Measurements from ENCODE around the gene CUTA.

The CUTA gene

DNA sequence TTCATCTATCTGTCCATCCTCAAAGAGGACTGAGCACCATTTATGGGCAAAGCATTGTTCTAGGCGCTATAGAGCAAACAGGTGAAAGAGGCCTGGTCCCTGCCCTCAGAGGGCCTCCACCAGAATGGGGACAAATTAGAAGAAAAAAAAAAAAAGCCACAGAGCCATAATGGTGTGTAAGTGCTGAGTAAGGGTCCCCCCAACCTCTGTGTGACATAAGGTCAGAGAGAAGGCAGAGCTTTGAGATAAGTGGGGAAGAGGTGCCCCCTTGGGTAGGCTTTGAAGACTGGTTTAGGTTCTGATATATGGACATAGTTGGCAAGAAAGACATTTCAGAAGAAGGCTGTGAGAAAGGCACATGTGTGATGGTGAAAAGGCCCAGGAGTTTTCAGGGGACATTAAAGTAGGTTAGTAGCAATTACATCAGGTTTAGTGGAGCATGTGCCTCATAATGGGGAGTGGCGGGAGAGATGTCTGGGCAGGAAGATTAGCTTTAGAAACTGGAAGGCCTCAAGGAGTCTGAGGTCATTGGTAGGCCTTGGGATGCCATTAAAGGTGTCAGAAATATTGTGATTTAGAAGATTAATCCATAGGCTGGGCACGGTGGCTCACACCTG lies 21.2 kb upstream of the CUTA start:
- no peak for DNase-seq

DNA sequence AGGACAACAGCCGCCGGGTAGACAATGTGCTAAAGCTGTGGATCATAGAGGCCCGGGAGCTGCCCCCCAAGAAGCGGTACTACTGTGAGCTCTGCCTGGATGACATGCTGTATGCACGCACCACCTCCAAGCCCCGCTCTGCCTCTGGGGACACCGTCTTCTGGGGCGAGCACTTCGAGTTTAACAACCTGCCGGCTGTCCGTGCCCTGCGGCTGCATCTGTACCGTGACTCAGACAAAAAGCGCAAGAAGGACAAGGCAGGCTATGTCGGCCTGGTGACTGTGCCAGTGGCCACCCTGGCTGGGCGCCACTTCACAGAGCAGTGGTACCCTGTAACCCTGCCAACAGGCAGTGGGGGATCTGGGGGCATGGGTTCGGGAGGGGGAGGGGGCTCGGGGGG lies 19.8 kb upstream of the CUTA start:
- no peak for DNase-seq

- no peak for DNase-seq
These were observed 17.1 kb upstream of the CUTA start for GRCh38 chr6:33434961-33435360.

- DNase-seq = no peak
These were observed 15.8 kb upstream of the CUTA start for GRCh38 chr6:33433544-33434191.

DNA sequence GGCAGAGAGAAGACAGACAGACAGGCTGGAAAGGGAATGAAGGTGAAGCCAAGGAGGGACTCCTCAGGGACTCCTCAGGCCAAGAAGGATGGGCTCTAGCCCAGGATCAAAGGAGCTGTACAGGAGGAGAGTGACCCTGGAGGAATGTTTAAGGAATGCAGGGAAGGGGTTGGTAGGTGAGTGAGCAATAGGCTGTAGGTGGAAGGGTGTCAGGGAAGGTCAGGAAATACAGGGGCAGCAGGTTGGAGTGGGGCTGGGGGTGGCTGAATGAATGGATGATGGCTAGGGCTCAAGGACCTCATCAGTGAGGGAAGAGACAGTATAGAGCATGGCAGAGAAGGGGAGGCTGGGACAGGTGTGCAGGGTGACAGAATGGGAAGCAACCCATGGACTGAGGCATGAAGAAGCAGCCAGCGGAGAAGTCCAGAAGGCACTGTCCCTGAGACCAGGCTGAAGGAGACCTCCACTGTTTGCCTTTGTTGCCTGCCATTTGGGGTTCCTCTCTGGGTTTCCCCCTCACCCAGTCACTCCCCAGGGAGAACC lies 15.2 kb upstream of the CUTA start:
- no peak for DNase-seq

DNA sequence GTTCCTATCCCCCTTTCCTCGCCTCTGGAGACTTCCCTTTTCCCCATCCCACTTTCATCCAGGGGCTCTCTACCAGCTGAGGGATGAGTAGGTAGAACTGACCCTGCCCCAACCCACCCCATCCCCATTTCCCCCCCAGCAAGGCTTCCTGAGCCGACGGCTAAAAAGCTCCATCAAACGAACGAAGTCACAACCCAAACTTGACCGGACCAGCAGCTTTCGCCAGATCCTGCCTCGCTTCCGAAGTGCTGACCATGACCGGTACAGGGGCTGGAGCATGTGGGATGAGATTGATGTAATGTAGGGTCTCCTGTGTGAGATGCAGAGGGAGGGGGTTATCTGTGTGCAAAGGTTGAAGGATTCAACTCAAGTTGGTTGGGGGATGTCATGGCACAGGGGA lies 14.6 kb upstream of the CUTA start:
- no peak for DNase-seq

DNA sequence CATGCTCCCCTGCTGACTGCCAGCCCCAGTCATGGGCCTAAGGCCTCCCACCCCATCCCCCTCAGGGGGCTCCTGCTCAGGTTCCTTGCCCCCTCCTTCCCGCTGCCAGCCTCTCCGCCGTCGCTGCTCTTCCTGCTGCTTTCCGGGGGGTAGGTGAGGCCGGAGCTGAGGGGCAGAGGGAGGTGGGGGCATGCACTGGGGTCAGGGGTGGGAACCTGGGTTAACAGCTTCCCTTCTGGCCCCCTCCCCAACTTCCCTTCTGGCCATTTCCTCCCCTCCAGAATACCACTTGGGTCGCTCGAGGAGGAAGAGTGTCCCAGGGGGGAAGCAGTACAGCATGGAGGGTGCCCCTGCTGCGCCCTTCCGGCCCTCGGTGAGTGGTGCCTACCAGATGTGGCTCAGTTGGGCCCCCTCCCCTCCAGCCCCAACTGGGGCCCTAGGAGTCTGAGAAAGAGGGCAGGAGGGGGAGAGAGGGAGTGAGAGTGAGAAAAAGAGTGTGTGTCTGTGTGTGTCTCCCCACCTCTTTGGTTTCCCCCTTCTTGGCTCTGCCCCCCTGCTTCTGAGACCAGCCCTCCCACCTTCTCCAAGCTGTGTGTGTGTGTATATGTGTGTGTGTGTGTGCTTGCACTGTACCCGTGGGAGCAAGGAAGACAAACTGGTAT lies 14.1 kb upstream of the CUTA start:
- DNase-seq = no peak

- peak; percentile 82 for DNase-seq
These were observed 13.3 kb upstream of the CUTA start for GRCh38 chr6:33430991-33431879.

GRCh38 chr6:33430334-33430733 lies 12.4 kb upstream of the CUTA start:
- DNase-seq = no peak

GRCh38 chr6:33429750-33430052 lies 11.8 kb upstream of the CUTA start:
- DNase-seq = no peak

- DNase-seq = no peak
These were observed 11.3 kb upstream of the CUTA start for GRCh38 chr6:33428966-33429749.

GRCh38 chr6:33428224-33428965 lies 10.5 kb upstream of the CUTA start:
- DNase-seq = peak; percentile 49

- DNase-seq = peak; percentile 54
These were observed 9.8 kb upstream of the CUTA start for GRCh38 chr6:33427585-33428223.

GRCh38 chr6:33426590-33427511 lies 8.9 kb upstream of the CUTA start:
- DNase-seq = no peak

GRCh38 chr6:33425668-33426577 lies 8.0 kb upstream of the CUTA start:
- DNase-seq = peak; percentile 79

DNA sequence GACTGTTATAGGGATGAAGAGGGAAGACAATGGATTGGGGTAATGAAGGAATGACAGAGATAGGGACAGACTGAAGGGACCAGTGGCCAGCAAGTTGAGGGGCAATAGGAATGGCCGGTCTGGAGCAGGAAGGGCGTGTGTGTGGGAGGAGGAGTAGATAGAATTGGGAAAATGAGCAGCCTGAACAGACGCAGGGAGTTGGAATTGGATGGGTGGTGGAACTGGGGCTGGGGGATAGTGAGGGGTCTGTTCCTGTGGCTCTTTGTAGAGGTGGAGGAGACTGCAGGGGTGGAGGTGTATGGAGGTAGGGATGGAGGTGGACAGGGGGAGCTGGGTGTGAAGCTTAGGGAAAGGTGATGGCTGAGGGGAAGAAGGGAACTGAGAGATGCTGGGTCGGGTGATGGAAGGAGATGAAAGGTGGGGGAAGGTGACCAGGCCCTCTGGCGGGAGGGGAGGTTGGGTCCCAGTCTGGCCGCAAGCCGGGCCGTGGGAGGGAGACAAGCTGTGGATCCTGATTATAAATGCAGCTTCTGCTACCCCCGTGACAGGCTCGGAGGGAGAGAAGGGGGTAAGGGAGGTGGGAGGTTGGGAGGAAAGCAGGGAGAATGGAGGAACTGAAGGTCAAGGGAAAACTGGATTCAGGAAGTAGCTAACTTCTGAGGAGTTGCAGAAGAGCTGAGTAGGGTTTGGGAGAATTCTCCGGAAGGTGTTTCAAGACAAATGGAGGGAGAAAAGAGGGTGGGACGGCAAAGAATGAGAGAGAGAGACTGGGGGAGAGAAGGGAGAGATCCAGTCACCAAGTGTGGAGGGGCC lies 7.2 kb upstream of the CUTA start:
- DNase-seq = no peak

DNA sequence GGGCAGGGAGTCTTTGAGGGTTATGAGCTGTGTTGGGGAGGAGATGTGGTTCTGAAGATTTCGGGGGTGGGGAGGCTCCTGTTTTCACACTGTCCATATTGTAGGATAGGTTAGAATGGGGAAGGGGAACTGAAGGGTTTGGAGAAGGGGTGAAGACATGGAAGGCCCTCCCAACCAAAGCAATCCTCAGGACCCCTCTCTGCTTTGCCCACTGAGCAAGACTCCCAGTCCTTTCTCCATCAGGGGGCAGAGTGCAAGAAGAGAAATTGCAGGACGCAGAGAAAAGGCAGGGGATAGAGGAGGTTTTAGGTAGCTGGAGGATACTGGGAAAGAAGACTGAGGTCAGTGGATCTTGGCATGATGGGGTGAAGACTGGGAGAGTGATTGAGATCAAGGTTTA lies 5.9 kb upstream of the CUTA start:
- no peak for DNase-seq

DNA sequence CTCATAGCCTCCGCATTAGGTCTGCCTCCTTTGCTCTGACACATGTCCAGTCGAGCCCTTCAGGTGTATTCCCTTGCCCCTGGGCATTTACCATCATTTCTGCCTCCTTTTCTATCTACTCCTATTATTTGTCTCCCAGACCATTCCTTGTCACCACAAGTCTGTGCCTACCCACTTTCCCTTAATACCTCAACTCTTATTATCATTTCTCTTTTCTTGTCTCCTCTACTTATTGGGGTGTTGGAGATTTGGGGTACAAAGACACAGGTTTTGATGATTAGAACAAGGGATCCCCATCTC lies 3.4 kb upstream of the CUTA start:
- no peak for DNase-seq

All from stimulated activated CD4-positive, alpha-beta T cell treated with anti-CD3 and anti-CD28 coated beads, Interleukin-4, amount 100 ng/mL, for 24 hours (primary cell).